AG09309 (cell line): Measurements from ENCODE around the gene TMEM217.

Experiments used
- DNase-seq: peaks from one replicate; pipeline ENCODE4 v3.0.0-alpha.2; 2010; ENCODE audit warnings: low read depth
- H3K4me3 ChIP-seq: 2 replicates; pipeline ENCODE4 v1.5.1; 2011; ENCODE audit warnings: mild to moderate bottlenecking, low read depth, low read length, moderate library complexity; ENCODE audit not compliant: control insufficient read depth
- CTCF ChIP-seq: IDR thresholded peaks from 2 replicates; pipeline ENCODE4 v1.5.1; 2011; ENCODE audit warnings: mild to moderate bottlenecking, low read depth, low read length, inconsistent platforms; ENCODE audit not compliant: insufficient read depth, control insufficient read depth; ENCODE audit errors: missing control alignments

TMEM217 gene

GRCh38 chr6:37173493-37174195 is 84.3 kb downstream of the TMEM217 start:
- H3K4me3 ChIP-seq = no peak overlapping the region
- no peak for DNase-seq
- TF ChIP-seq CTCF = no peak

- no peak overlapping the region for H3K4me3 ChIP-seq
- TF ChIP-seq CTCF = no peak
- DNase-seq = no peak
These were observed 84.9 kb downstream of the TMEM217 start for GRCh38 chr6:37172912-37173492.

GRCh38 chr6:37171970-37172812 is 85.8 kb downstream of the TMEM217 start:
- DNase-seq = peak; percentile 77
- TF ChIP-seq CTCF = peak; percentile 87
- peak overlapping the region; percentile 52 for H3K4me3 ChIP-seq

DNA sequence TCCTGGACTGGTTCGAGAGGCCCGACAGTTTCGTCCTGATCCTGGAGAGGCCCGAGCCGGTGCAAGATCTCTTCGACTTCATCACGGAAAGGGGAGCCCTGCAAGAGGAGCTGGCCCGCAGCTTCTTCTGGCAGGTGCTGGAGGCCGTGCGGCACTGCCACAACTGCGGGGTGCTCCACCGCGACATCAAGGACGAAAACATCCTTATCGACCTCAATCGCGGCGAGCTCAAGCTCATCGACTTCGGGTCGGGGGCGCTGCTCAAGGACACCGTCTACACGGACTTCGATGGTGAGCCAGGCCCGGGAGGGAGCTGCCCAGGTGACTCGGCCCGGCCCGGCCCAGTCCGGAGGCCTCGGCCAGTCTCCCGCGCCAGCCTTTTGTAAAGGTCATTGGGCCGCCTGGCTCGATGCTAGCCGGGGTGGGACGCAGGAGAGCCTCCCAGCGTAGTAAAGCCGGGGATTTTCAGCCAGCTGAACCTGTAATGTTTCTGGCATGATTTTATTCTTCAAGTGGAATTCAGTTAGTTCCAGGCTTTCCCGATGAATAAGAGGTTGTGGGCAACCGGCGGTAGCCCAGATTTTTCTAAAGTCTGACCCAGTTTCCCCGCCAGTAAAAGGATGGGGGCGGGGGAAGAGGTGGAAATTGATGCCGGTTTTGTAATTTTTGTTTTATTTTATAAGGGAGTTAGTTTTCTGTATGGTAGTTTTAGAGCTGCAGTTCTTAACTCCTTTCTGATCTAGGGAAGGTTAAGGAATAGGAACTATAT is 86.6 kb downstream of the TMEM217 start:
- DNase-seq = no peak
- TF ChIP-seq CTCF = no peak
- peak overlapping the region; percentile 52 for H3K4me3 ChIP-seq

DNA sequence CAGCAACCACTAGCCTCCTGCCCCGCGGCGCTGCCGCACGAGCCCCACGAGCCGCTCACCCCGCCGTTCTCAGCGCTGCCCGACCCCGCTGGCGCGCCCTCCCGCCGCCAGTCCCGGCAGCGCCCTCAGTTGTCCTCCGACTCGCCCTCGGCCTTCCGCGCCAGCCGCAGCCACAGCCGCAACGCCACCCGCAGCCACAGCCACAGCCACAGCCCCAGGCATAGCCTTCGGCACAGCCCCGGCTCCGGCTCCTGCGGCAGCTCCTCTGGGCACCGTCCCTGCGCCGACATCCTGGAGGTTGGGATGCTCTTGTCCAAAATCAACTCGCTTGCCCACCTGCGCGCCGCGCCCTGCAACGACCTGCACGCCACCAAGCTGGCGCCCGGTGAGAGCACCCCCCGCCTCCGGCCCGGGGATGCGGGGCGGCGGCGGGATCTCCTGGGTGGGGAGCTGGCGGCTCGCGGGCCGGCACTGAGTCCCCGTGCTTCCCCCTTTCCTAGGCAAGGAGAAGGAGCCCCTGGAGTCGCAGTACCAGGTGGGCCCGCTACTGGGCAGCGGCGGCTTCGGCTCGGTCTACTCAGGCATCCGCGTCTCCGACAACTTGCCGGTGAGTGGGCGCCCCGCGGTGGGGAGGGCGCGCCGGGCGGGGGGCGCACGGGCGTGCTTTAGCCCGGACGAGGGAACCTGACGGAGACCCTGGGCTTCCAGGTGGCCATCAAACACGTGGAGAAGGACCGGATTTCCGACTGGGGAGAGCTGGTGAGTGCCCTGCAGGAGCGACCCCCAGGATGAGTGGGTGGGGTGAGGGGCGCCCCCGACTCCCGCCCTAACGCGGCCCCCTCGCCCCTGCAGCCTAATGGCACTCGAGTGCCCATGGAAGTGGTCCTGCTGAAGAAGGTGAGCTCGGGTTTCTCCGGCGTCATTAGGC is 87.4 kb downstream of the TMEM217 start:
- DNase-seq = no peak
- peak overlapping the region; percentile 52 for H3K4me3 ChIP-seq
- TF ChIP-seq CTCF = peak; percentile 31
